Measurements from ENCODE around the gene CTSC.

DNA sequence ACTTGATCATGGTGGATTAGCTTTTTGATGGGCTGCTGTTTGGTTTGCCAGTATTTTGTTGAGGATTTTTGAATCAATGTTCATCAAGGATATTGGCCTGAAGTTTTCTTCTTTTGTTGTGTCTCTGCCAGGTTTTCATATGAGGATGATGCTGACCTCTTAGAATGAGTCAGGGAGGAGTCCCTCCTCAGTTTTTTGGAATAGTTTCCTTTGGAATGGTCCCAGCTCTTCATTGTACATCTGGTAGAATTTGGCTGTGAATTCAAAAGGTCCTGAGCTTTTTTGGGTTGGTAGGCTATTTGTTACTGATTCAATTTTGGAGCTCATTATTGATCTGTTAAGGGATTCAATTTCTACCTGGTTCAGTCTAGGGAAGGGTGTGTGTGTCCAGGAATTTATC, 78.1 kb downstream of the CTSC start:
- TF ChIP-seq POLR2A (IDR thresholded peaks at IDR 0.05) (no peak), POLR2AphosphoS5 (IDR thresholded peaks at IDR 0.05) (no peak), CTCF (IDR thresholded peaks at IDR 0.05) (no peak)

Data from gastroesophageal sphincter (tissue), 3 donors.